HCT116 (cell line): Measurements from ENCODE around the gene TNNC1. TPM values are rescaled to one million over a fixed set of nuclear protein-coding genes. Genes with fewer than 3 reads are reported as not detected.

Experiments
- ATAC-seq: fragments of 200-7000 bp; cut with Tn5 transposase; 2 replicates; pipeline ENCODE4 v1.9.1; 2020; ENCODE audit warnings: mild to moderate bottlenecking, moderate library complexity
- BruUV-seq: library from RNA; stranded (reverse); fragments of 400-500 nt; replicated peaks from 2 replicates; lab custom pipeline; 2021; lab: Mats Ljungman, UMichigan
- CTCF ChIA-PET: fragments of 300-600 bp; sonication (Branson Sonifier 250); formaldehyde crosslinking; loops from one replicate; lab custom pipeline; 2021; ENCODE audit warnings: antibody characterized with exemption; lab: Charles Lee
- POLR2A ChIA-PET: fragments of 300-600, 350-600 bp; sonication (Branson Sonifier 250); formaldehyde crosslinking; loops from one replicate; lab custom pipeline; 2021; ENCODE audit warnings: antibody characterized with exemption; lab: Charles Lee
- RAD21 ChIA-PET, 2 experiments: fragments of 300-600 bp; sonication (Branson Sonifier 250); formaldehyde crosslinking; loops; one replicate each; lab custom pipeline; 2023; ENCODE audit warnings: low total read pairs in 2 of 2; ENCODE audit not compliant: uncharacterized antibody in 2 of 2, unreplicated experiment in 2 of 2, low non-redundant PET in 1 of 2; lab: Charles Lee
- DNase-seq: peaks from one replicate; pipeline ENCODE4 v3.0.0-alpha.2; 2010; ENCODE audit warnings: low read depth, low spot score
- H2AFZ ChIP-seq: fragments of 200-600 bp; shearing (Covaris generic), sonication (generic); 2 replicates; pipeline ENCODE4 v1.6.1; 2017; ENCODE audit warnings: low read depth, mixed run types, mixed read lengths, antibody characterized with exemption, low read length; ENCODE audit not compliant: poor library complexity, severe bottlenecking
- H3K27ac ChIP-seq: 2 replicates; pipeline ENCODE4 v1.5.1; 2012; ENCODE audit warnings: low read depth, low read length
- H3K27me3 ChIP-seq: fragments of 200-600 bp; sonication (generic); 2 replicates; pipeline ENCODE4 v1.6.1; 2016; ENCODE audit warnings: mixed run types, low read length, mixed read lengths; ENCODE audit not compliant: insufficient read depth
- H3K36me3 ChIP-seq, 2 experiments: fragments of 200-500 bp in 1 of 2; fragments of 200-600 bp in 1 of 2; sonication (Bioruptor generic) in 1 of 2; sonication (generic) in 1 of 2; 2 replicates each; pipeline versions ENCODE4 v1.5.1 to v1.6.1; 2014 to 2016; ENCODE audit warnings: low read length in 2 of 2, inconsistent platforms in 1 of 2, mixed read lengths in 1 of 2, mixed run types in 1 of 2; ENCODE audit not compliant: insufficient read depth in 2 of 2, control insufficient read depth in 1 of 2
- H3K4me1 ChIP-seq, 2 experiments: fragments of 200-600 bp in 1 of 2; sonication (generic) in 1 of 2; 2 replicates each; pipeline versions ENCODE4 v1.5.1 to v1.6.1; 2012 to 2017; ENCODE audit warnings: low read length in 2 of 2, inconsistent platforms in 1 of 2, mild to moderate bottlenecking in 1 of 2, mixed read lengths in 1 of 2, mixed run types in 1 of 2, moderate library complexity in 1 of 2; ENCODE audit not compliant: insufficient read depth in 2 of 2, control insufficient read depth in 1 of 2
- H3K4me2 ChIP-seq: fragments of 200-600 bp; sonication (generic); 2 replicates; pipeline ENCODE4 v1.6.1; 2017; ENCODE audit warnings: mixed run types, low read length, mixed read lengths
- H3K4me3 ChIP-seq, 2 experiments: fragments of 200-600 bp in 1 of 2; sonication (generic) in 1 of 2; replicated peaks in 1 of 2; 2 replicates each; pipeline ENCODE4 v1.5.1; 2011 to 2016; ENCODE audit warnings: low read length in 2 of 2, control low read depth in 1 of 2, low read depth in 1 of 2, mild to moderate bottlenecking in 1 of 2, mixed read lengths in 1 of 2, mixed run types in 1 of 2
- H3K79me2 ChIP-seq: fragments of 200-600 bp; sonication (generic); 2 replicates; pipeline ENCODE4 v1.6.1; 2017; ENCODE audit warnings: mild to moderate bottlenecking, mixed run types, low read length, moderate library complexity, mixed read lengths; ENCODE audit not compliant: insufficient read depth
- H3K9ac ChIP-seq: fragments of 200-600 bp; sonication (generic); 2 replicates; pipeline ENCODE4 v1.6.1; 2016; ENCODE audit warnings: low read length, mixed read lengths
- H3K9me2 ChIP-seq: fragments of 200-600 bp; sonication (generic), shearing (Covaris generic); 2 replicates; pipeline ENCODE4 v1.6.1; 2017; ENCODE audit warnings: mixed run types, mild to moderate bottlenecking, moderate library complexity; ENCODE audit not compliant: insufficient read depth
- H3K9me3 ChIP-seq, 2 experiments: fragments of 200-500 bp in 1 of 2; fragments of 200-600 bp in 1 of 2; sonication (Bioruptor generic) in 1 of 2; sonication (generic) in 1 of 2; 2 replicates each; pipeline ENCODE4 v1.6.1; 2014 to 2017; ENCODE audit warnings: low read length in 2 of 2, mixed read lengths in 2 of 2, inconsistent platforms in 1 of 2, low read depth in 1 of 2, mild to moderate bottlenecking in 1 of 2, mixed run types in 1 of 2, moderate library complexity in 1 of 2; ENCODE audit not compliant: control insufficient read depth in 1 of 2, insufficient read depth in 1 of 2
- H4K20me1 ChIP-seq: fragments of 200-600 bp; sonication (generic), shearing (Covaris generic); 2 replicates; pipeline ENCODE4 v1.6.1; 2017; ENCODE audit warnings: mixed run types, mild to moderate bottlenecking, moderate library complexity; ENCODE audit not compliant: insufficient read depth
- CEBPB ChIP-seq: IDR thresholded peaks from 2 replicates; pipeline ENCODE4 v1.6.1; 2012; ENCODE audit warnings: low read depth
- EGR1 ChIP-seq: IDR thresholded peaks from 2 replicates; pipeline ENCODE4 v1.6.1; 2012; ENCODE audit warnings: low read depth
- ELF1 ChIP-seq: IDR thresholded peaks from 2 replicates; pipeline ENCODE4 v1.6.1; 2012; ENCODE audit warnings: low read depth, borderline replicate concordance
- FOSL1 ChIP-seq: IDR thresholded peaks from 2 replicates; pipeline ENCODE4 v1.6.1; 2012; ENCODE audit warnings: low read depth
- SIN3A ChIP-seq: IDR thresholded peaks from 2 replicates; pipeline ENCODE4 v1.6.1; 2012; ENCODE audit warnings: low read depth
- SRF ChIP-seq: IDR thresholded peaks from 2 replicates; pipeline ENCODE4 v1.6.1; 2012; ENCODE audit warnings: low read depth
- YY1 ChIP-seq: IDR thresholded peaks from 2 replicates; pipeline ENCODE4 v1.6.1; 2011; ENCODE audit warnings: low read length, low read depth, moderate library complexity, mild to moderate bottlenecking; ENCODE audit not compliant: insufficient replicate concordance; ENCODE audit errors: extremely low read depth
- intact Hi-C: fragments of 100-400 bp; cut with micrococcal nuclease; formaldehyde crosslinking; loops from 2 replicates; pipeline ENCODE4 v1.10.0; 2022
- total RNA-seq: library from RNA; stranded (reverse); gene quantifications from one replicate; pipeline ENCODE4 v1.2.1, GENCODE V29; 2021; ENCODE audit not compliant: unreplicated experiment
- TF ChIP-seq, protein P1 (sequence below): IDR thresholded peaks from 2 replicates; pipeline ENCODE4 v1.6.1; 2012; ENCODE audit warnings: low read depth
- TF ChIP-seq, protein P2 (sequence below): IDR thresholded peaks from 2 replicates; pipeline ENCODE4 v1.6.1; 2011; ENCODE audit warnings: mild to moderate bottlenecking, low read length, moderate library complexity; ENCODE audit not compliant: insufficient replicate concordance; ENCODE audit errors: extremely low read depth

The TNNC1 gene
- total RNA-seq, 1 experiment from 2014 or later = 2.2 TPM

DNA sequence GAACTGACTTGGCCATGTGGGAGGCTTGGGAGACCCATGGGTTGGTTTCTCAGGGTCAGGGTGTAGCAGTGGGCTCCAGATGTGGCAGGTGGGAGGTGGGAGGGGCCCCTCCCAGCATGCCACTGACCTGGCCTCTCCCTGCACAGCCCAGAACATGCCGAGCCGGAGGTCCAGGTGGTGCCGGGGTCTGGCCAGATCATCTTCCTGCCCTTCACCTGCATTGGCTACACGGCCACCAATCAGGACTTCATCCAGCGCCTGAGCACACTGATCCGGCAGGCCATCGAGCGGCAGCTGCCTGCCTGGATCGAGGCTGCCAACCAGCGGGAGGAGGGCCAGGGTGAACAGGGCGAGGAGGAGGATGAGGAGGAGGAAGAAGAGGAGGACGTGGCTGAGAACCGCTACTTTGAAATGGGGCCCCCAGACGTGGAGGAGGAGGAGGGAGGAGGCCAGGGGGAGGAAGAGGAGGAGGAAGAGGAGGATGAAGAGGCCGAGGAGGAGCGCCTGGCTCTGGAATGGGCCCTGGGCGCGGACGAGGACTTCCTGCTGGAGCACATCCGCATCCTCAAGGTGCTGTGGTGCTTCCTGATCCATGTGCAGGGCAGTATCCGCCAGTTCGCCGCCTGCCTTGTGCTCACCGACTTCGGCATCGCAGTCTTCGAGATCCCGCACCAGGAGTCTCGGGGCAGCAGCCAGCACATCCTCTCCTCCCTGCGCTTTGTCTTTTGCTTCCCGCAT lies 33.4 kb upstream of the TNNC1 start:
- no peak for DNase-seq
- no peak for TF ChIP-seq CEBPB
- TF ChIP-seq EGR1 = no peak
- TF ChIP-seq, all 23 proteins: peak for 0
- H3K4me1 ChIP-seq = no peaks in the 10 kb centered on the region

DNA sequence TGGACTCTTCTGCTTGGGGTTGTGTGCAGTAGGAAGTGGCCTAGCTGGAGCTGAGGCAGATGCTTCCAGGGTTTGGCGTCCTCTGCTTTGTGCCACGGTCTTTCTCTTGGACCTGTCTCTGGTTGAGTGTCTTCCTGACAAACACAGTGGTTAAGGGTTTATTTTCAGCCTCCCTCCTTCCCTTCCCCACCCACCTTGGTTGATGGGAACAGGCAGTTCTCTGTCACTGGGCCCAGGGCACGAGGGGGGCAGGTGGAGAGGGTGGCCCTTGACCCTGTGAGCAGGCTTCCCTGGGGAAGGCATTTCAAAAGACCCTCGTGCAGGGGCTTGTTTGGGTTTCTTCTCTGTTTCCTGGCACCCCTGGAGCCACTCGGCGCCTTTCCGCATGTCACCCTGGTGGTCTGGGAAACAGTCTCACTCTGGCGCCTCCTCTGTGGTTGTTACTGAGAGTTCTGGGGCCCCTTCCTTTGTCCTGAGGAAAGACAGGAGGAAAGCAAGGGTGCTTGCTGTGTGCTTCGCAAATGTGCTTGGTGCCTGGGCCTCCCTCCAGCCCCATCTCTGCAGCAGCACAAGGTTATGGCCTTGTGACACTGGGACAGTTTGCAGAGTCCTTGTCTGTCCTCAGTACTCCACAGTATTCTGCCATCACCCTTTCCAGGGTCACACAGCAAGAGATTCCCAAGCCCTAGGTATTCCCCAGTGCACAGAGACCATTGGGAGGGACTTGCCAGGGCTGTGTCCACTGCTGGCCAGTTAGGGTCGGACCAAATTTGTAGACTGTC lies 31.0 kb upstream of the TNNC1 start:
- peaks cover 18 to 19% of the 10 kb centered on the region in 2 experiments; a peak in 3 of 4 replicates for H3K36me3 ChIP-seq
- TF ChIP-seq SIN3A = no peak
- no peak for TF ChIP-seq ELF1
- TF ChIP-seq, protein P1, sequence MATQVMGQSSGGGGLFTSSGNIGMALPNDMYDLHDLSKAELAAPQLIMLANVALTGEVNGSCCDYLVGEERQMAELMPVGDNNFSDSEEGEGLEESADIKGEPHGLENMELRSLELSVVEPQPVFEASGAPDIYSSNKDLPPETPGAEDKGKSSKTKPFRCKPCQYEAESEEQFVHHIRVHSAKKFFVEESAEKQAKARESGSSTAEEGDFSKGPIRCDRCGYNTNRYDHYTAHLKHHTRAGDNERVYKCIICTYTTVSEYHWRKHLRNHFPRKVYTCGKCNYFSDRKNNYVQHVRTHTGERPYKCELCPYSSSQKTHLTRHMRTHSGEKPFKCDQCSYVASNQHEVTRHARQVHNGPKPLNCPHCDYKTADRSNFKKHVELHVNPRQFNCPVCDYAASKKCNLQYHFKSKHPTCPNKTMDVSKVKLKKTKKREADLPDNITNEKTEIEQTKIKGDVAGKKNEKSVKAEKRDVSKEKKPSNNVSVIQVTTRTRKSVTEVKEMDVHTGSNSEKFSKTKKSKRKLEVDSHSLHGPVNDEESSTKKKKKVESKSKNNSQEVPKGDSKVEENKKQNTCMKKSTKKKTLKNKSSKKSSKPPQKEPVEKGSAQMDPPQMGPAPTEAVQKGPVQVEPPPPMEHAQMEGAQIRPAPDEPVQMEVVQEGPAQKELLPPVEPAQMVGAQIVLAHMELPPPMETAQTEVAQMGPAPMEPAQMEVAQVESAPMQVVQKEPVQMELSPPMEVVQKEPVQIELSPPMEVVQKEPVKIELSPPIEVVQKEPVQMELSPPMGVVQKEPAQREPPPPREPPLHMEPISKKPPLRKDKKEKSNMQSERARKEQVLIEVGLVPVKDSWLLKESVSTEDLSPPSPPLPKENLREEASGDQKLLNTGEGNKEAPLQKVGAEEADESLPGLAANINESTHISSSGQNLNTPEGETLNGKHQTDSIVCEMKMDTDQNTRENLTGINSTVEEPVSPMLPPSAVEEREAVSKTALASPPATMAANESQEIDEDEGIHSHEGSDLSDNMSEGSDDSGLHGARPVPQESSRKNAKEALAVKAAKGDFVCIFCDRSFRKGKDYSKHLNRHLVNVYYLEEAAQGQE = no peak
- TF ChIP-seq YY1 = no peak
- no peak for TF ChIP-seq CEBPB
- TF ChIP-seq SRF = no peak
- TF ChIP-seq, protein P2, sequence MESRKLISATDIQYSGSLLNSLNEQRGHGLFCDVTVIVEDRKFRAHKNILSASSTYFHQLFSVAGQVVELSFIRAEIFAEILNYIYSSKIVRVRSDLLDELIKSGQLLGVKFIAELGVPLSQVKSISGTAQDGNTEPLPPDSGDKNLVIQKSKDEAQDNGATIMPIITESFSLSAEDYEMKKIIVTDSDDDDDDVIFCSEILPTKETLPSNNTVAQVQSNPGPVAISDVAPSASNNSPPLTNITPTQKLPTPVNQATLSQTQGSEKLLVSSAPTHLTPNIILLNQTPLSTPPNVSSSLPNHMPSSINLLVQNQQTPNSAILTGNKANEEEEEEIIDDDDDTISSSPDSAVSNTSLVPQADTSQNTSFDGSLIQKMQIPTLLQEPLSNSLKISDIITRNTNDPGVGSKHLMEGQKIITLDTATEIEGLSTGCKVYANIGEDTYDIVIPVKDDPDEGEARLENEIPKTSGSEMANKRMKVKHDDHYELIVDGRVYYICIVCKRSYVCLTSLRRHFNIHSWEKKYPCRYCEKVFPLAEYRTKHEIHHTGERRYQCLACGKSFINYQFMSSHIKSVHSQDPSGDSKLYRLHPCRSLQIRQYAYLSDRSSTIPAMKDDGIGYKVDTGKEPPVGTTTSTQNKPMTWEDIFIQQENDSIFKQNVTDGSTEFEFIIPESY = no peak
- no peak for TF ChIP-seq FOSL1
- H4K20me1 ChIP-seq = no peaks in the 10 kb centered on the region
- ChIA-PET RAD21 (no interaction called here), CTCF (no interaction called here), POLR2A (no interaction called here)
- no TSS peak for BruUV-seq
- H3K9ac ChIP-seq = no peak overlapping the region
- DNase-seq = no peak
- H3K9me2 ChIP-seq = no peaks in the 10 kb centered on the region
- H3K9me3 ChIP-seq = no peaks in the 10 kb centered on the region
- no peaks in the 10 kb centered on the region for H3K4me1 ChIP-seq
- ATAC-seq = no peak
- no peak overlapping the region for H3K4me3 ChIP-seq
- no peaks in the 10 kb centered on the region for H3K79me2 ChIP-seq
- intact Hi-C loops = no loop called here
- no peak overlapping the region for H3K4me2 ChIP-seq
- H2AFZ ChIP-seq = no peak overlapping the region
- no peak overlapping the region for H3K27ac ChIP-seq
- no peaks in the 10 kb centered on the region for H3K27me3 ChIP-seq

More for the DNA sequence above, 33.4 kb upstream of the TNNC1 start:
- ChIA-PET CTCF (no interaction called here), POLR2A (no interaction called here), RAD21 (no interaction called here)
- ATAC-seq = no peak
- H4K20me1 ChIP-seq = no peaks in the 10 kb centered on the region
- no peaks in the 10 kb centered on the region for H3K9me3 ChIP-seq
- no TSS peak for BruUV-seq
- H3K79me2 ChIP-seq = no peaks in the 10 kb centered on the region
- H3K27me3 ChIP-seq = no peaks in the 10 kb centered on the region
- H3K4me3 ChIP-seq = no peak overlapping the region
- peaks cover 5 to 31% of the 10 kb centered on the region in 2 experiments; a peak in 3 of 4 replicates for H3K36me3 ChIP-seq
- H3K9ac ChIP-seq = no peak overlapping the region
- no peaks in the 10 kb centered on the region for H3K9me2 ChIP-seq
- H3K27ac ChIP-seq = no peak overlapping the region
- H3K4me2 ChIP-seq = no peak overlapping the region
- H2AFZ ChIP-seq = no peak overlapping the region
- intact Hi-C loops = no loop called here
